ENCODE results near the gene RAB29. TPM values are rescaled to one million over a fixed set of nuclear protein-coding genes. Genes with fewer than 3 reads are reported as not detected.

Gene RAB29
- polyA plus RNA-seq, 1 donor = 38.9 TPM

DNA sequence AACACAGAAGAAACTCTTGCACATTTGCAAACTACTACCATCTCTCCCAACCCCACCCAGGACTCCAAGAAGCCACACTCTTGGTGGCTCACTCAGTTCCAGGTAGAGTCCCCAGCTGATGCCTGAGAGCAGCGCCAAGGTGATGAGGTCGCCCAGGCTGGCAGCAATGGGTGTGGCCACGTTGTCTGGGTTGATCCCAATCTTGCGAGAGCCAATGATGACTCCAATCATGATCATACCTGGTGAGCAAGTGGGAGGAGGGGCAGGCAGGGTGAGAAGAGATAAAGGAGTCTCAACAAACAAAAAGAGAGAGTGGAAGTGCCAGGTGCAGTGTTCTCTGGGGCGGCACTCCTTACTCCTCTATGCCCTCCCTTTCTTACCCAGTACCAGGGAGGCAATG, 23.3 kb upstream of the RAB29 start:
- DNase-seq = no peak

DNA sequence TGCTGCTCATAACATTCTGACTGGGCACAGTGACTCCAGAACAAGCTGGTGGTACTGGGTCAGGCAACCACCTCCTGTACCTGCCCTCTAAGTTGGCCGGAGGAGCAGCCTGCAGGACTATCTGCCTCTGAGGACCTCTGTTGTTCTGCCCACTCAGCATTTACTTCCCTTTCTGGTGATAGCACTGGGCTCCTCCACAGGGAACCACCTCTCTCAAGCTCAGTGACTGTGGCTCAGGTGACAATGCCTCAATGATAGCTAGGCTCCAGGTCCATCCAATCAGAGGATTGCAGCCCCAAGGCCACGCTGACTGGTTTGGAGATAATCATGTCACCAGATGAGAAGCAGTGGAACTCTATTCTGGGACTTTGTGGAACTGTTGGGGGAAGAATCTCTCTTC, 21.9 kb upstream of the RAB29 start:
- DNase-seq = no peak

DNA sequence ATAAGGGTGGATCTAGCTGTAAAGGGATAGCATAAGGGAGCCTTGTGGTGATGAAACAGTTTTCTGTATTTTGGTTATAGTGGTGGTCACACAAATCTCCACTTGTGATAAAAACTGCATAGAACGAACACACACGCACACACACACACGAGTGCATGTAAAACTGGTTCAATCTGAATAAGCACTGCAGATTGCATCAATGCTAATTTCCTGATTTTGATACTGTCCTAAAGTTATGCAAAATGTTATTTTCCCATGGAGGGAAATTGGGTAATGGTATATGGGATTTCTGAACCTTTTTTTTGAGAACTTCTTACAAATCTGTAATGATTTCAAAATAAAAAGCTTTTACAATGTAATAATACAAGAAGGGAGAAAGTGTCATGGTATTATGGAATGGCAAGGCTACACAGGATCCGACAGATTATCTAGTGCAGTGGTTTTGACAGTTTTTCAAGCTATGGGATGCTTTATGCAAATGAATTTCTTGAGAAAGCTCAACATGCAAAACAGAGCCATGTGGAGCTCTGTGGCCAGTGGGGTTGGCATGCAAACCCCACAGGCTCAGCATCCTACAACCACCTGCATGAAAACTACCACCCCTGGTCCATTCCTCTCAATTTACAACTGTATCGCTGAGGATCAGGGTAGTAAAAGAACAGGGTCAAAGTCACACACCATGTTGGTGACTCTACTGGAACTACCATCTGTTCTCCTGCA, 18.9 kb upstream of the RAB29 start:
- DNase-seq = no peak

DNA sequence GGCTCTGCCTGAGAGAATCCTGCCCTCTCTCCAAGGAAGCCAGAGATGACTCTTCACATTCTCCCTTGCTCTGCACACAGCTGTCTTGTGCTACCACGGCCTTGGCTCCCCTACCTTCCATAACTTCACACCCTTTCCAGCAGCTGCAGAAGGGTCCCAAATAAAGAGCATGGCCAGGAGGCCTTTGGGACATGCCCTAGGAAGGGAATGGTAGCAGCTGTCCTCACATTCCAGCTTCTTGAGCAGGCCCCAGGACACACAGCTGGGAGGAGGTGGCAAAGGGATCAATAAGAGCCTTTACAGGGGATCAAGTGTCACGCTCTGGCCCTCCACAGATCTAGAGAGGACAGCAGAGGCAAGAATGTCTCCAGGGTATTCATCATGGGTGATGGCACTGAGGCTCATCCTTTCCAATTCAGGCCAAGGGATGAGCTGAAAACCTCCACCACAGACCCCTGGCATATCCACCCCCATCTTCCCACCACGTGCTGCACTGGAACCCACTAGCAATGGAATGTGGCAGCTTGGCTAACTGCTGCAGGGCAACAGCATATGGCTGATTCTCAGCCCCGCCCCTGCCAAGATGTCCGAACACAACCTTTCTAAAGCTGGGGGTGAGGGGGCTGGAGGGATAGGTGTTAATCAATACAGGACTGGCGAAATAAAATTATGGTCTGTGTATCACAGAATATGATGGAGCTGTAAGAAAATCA, 17.8 kb upstream of the RAB29 start:
- no peak for DNase-seq

DNA sequence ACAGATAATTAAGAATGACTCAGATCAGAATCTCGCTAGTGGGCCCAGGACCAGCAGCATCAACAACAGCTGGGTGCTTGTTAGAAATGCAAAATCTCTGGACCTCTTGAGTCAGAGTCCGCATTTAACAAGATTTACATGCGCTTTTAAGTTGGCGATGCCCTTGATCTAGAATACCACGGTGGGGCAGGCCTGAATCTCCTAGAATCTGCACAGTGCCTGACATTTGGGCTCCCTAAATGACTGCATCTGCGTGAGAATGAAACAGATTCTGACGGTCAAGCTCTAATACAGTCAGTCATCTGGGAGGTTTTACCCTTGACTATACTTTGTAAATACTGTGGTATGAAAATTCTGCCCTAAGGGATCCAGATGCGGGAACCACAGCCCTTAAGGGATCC, 17.2 kb upstream of the RAB29 start:
- DNase-seq = no peak

DNA sequence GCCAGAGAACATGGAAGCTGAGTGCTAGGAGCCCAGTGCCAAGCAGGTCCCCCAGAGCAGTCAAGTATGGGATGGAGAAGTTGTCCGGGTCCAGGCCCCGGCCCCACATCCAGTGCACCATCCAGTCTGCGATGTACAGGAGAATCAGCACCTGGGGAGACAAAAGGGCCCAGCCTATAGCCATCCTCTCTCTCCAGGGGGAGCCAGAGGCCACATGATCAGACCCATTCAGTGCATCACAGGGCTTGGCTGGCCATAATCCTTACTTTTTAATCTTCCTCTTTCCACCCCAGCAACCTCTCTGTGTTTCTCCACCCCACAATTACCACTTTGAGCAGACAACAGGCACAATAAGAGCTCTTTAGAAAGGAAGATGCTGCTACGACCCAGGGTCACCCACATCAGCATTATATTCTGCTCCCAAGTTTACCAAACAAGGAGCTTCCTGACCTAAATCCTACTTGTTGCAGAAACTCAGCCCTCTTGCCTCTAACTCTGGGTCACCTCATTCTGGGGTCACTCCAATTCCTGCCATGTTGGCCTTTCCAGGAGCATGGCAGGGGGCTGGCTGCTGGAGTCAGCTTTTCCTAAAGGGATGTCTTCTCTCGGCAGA, 16.4 kb upstream of the RAB29 start:
- peak; percentile 54 for DNase-seq

DNA sequence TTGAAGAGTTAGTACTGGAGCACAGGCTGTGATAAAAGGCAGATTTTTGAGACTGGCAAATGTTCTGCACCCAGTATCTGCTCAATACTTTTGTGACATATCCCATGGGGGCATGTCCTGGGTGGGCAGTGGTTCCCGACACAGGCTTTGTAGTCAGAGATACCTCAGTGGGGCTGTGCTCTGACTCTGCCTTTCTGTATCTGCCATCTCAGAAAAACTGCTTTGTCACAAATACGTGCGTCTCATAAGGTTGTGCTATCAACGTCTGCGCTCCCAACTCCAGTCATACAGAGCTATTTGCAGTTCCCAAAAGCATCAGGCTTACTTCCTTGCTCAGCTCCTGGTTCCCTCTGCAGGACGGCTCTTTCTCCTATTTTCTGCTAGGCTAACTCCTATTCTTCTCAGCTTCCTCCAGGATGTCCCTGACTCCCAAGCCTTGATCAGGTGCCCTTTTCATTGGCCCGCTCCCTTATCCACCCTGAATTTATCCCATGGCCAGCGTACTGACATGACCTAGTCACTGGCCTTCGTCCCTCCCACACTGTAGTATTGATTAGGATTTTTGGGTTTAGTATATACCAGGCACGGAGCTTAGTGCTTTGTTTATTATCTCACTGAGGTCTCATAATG, 12.1 kb upstream of the RAB29 start:
- no peak for DNase-seq

DNA sequence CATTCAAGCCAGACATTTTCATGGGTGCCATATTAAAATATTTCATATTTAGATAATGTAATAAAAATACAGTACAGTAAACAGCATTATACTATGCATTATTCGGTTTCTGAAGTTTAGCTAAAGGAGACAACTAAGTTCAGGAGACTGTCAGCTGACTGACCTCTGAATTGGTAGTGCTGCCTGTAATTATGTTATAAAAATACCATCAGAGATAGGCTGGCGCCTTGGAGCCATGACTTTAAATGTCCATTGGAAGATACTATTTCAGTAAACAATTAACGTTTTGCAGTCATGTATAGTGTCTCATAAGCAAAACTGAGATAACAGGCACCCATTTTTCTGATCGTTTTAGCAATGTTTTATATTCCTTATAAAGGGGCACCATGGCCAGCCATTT, 11.3 kb upstream of the RAB29 start:
- no peak for DNase-seq

DNA sequence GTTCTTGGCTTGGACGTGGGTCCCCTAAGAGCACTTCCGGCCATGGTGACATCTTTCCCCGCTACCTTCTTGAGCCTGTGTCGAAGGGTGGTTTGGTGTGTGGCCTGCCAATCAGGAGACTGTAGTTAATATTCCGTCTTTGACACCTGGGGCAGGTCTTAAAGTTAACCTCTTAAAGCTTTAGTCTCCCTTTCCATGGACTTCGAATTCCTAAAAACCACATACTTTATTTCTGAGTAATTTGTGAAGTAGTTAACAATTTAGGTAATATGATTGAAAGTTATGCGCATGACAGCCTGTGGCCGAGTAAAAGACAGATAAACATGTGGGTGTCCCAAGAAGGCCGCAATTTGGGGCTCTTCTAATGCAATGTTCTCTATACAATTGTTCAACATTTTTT, 10.2 kb upstream of the RAB29 start:
- DNase-seq = no peak

DNA sequence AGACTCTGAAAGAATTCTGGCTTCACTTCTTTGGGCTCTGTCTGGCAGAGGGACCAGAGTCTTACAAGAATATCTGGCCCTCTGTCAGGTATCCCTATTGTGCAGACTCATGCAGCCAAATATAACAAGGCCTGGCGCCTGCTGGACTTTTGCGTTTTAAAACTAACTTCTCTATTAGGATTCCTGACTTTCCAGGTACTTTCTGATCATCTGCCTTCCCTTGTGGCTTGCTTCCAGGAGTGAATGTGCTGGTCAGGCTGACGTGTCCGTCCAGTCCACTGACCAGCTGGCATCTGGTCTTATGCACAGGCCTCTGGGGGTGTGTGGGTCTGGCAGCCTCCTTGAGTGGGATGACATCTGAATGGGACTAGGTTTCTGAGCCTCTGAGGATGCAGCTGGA, 8.6 kb upstream of the RAB29 start:
- no peak for DNase-seq

DNA sequence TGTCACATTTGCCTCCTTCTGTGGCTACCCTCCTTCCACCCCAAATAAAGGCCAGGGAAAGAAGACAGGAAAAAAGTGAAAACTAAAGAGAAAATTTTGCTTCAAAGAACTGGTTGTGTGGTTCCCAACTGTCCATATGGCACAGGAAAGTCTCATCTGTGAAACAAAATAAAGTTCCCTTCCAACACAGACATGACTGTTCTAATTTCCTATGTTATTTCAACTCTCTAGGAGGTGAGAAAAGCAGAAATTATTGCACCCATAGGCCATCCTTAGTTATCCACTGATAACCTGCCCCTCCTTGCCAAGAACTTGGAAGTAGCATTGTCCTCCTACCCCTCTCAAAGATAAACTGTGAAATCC, 8.1 kb upstream of the RAB29 start:
- DNase-seq = no peak

DNA sequence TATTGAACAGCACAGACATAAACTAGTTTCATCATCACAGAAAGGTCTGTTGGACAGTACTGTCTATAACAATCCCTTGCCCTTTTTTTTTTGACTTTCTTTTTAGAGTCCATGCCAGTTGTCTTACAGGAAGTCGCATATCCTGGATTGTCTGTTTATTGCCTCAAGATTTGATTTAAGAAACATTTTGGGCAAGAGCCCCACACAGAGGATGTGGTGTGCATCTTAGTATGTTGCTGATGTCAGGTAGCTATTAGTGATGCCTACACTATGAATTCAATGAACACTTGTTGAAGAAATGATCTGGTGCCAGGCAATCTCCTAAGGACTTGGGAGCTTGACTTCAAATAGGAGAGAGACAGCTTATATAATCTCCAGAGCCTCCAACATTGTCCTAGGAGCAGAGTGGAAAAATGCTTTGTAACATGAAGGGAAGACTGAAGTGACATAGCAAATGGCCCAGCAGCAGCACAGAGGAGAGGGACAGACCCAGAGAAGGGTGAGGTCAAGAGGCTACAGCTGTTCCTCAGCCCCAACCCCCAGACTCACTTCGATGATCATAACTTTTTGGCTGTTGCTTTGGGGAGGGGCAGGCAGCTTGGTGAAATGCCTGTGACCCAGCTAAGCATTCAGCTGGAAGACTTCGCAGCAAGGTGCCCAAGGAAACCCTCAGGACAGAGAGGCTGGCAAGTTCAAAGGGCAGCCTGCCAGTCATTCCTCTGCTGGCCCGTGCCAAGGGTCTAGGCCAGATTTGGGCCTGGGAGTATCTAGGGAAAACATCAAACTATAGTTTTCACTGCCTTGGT, 7.5 kb upstream of the RAB29 start:
- DNase-seq = no peak

DNA sequence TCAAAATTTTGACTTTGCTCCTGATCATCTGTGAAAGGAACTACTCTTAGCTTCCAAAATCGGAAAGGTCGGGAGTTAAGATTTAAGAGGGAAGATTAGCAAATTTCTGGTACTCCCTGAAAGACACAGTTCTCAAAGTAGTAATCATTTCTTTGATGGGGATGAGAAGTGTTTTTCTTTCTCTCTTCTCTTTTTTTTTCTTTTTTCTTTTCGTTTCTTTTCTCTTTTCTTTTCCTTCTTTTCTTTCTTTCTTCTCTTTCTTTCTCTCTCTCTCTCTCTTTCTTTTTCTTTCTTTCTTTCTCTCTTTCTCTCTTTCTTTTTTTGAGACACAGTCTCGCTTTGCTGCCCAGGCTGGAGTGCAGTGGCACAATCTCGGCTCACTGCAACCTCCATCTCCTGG, 5.1 kb upstream of the RAB29 start:
- no peak for DNase-seq

DNA sequence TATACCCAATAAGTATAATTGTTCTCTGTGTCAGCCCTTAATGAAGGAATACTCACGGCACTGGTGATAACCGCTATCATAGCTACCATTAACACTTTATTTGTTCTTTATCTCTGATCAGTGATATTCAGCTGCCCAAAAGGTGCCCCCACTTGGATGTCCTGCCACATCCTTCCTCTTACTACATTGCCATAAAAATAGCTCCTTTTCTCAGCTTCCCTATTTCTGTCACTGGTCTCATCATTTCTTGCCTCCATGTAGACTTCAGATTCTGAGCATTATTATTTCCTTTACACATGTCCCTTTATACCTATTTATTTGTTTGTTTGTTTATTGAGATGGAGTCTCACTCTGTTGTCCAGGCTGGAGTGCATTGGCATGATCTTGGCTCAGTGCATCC, 2.7 kb upstream of the RAB29 start:
- no peak for DNase-seq

DNA sequence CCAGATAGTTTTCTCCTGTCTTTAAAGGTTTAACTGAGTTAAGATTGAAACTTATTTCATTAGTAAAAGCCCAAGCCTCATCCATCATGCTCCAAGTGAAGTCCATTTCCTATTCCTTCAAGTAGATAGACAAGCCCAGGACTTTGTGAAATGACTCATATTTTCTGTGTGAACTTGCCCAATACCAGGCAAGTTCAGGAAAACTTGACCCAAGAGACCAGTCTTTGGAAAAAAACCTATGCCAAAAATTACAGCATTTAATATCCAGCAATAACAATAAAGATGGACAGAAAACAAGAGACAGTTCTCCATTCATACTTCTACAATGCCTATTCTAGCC, 405 bp upstream of the RAB29 start:
- DNase-seq = no peak

DNA sequence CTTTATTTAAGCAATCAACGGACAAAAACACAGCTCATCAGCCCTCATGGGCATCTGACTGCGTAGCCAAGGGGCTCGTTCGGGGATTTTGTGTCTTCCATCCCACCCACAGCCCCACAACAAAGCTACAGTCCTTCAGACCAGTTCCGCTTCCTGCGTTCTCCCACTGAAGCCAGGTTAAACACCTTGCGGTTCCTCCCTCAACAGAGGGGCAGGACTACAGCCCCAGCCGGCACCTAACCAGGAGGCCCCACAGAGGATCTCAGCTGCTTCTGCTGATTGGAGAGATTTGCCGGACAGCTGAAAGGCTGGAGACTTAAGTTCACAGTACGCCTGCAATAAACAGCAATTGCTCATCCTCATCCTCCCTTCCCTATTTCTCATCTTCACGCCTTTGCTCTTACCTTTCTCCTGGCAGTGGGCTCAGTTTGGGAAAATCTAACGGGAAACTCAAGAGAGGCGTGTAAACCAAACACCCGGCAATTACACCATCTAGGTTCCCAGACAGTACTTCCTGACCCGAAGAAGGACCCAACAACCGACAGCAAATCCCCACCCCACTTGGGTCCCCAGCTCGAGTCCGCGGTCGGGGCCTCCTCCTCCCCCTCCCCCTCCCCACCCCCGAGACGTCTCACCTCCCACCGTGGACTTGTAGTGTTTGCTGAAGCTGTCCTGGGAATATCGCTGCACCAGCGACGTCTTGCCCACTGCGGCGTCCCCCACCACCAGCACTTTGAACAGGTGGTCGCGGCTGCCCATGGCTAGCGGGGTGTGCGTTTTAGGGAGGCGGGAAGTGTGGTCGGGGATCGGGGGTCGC, 876 bp downstream of the RAB29 start:
- no peak for DNase-seq

DNA sequence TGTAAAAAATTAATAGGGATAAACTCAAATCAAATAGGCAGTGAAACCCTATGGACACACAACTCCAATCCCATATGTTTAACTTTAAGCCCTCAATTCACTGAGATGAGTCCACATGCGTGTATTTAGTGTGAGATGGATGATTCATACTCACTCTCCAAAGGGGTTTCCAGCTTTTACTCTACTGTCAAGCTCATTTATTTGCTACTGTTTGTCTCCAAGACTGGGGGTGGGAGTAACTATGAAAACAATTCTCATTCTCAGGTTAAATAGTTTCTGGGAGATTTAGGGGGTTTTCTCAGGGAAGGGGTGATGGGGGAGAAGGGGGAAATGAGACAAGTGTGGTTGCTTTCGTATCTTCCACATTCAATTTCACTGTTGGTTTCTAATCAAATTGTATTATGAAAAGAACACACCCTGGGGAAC, 2.7 kb downstream of the RAB29 start:
- DNase-seq = no peak

DNA sequence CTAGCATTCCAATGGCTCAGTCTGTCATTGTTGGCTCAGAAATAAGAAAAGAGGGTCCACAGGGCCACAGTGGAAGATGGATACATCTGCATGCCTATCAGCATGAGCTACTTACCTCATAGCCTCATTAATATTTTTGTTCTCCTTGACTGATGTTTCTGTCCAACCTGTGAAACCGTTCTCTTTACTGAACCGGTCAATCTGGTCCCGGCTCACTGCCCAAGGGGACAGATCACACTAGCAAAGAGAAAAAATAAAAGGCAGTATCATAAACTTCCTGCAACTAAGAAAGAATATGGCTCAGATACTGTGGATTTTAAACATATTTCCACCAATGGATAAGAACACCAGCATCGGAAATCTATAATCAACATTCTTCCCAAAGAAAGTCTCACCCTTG, 4.7 kb downstream of the RAB29 start:
- no peak for DNase-seq

DNA sequence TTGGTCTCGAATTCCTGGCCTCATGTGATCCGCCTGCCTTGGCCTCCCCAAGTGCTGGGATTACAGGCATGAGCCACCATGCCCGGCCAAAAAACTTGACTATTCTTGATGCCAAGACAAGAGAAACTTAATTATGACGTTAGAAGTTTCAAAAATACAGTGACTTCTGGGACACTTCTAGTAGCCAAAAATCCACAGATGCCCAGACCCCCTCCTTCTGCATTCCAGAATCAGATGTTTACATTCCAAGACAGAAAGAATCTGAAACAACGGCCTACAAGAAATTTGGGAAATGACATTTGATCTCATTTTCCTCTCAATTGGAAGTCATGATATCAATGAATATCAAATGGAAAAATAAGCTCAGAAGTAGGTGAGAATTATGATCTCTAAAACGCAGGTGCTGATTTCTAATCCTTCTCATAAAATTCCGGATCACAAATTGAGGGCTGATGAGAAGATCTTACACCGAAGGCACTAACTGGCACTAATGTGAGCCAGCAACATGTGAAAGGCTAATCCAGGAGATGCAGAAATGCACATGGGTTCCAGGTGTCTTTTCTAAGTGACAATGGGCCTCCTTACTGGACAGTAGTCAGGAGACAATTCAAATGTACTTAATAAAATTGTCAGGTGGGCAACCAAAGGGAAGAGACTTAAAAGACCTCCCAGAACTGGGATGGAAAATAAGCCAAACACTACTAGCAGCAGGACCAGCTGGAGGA, 5.5 kb downstream of the RAB29 start:
- DNase-seq = no peak

DNA sequence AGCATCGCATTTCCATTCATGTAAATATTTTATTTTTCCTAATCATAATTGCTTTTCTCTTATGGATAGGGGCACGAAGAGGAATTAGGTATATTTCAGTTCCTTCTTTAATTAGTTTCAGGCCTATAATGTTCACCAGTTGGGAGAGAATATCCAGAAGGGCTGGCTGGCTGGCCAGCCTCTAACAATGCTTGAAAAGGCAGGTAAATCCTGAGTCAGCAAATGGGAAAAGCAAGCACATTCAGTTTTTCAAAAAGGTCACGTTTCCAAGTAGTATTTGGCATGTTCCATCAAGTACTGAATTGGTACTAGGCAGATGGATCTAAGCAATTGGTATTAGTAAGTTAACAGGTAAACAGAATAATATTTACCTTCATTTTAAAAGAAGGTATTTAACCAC, 8.0 kb downstream of the RAB29 start:
- DNase-seq = no peak

DNA sequence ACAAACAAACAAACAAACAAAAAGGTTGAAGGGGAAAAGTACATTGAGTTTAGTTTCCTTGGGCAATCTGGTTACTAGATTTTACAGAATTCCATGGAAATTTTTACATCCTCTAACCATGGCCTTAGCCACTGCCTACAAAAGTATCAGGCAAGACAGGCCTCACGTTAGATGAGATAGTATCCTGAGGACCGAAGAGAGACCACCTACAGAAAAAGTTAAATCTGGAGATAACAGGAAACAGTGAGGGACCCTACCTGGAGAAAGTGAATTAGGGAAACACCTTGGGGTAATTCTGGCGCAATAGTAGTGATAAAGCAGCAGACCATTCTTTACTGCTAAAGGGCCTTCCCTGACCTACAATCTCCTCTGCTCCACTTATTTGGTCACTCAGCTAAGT, 8.7 kb downstream of the RAB29 start:
- DNase-seq = no peak

Data from left kidney (tissue), 2 donors.